Measurements from ENCODE around the gene LEMD2.

- TF ChIP-seq EZH2 (IDR thresholded peaks at IDR 0.05; ENCODE audit: insufficient read depth, poor library complexity, severe bottlenecking) (no peak), EZH2phosphoT487 (IDR thresholded peaks at IDR 0.05; ENCODE audit: insufficient read depth, low read depth) (no peak)
These were observed 49.4 kb downstream of the LEMD2 start for GRCh38 chr6:33739571-33739970.
